Neutrophil (primary cell): Measurements from ENCODE around the gene C1orf105.

Experiments used
- H3K27ac ChIP-seq: fragments of 200-600 bp; sonication (generic); 2 replicates; pipeline ENCODE4 v1.5.1; 2016; ENCODE audit warnings: mild to moderate bottlenecking, moderate library complexity
- H3K27me3 ChIP-seq: fragments of 200-600 bp; sonication (generic); 2 replicates; pipeline ENCODE4 v1.6.0; 2016; ENCODE audit warnings: mild to moderate bottlenecking
- H3K36me3 ChIP-seq: fragments of 200-600 bp; sonication (generic); 2 replicates; pipeline ENCODE4 v1.5.1; 2017
- H3K4me1 ChIP-seq, 2 experiments: fragments of 200-600 bp in 1 of 2; sonication (generic) in 1 of 2; 1 replicate in 1 of 2; 2 replicates in 1 of 2; pipeline versions ENCODE4 v1.5.1 to v1.6.1; 2013 to 2016; ENCODE audit warnings: low read depth in 1 of 2, low read length in 1 of 2, mild to moderate bottlenecking in 1 of 2, moderate library complexity in 1 of 2; ENCODE audit not compliant: control insufficient read depth in 1 of 2, insufficient read depth in 1 of 2
- H3K4me3 ChIP-seq, 2 experiments: fragments of 200-600 bp in 1 of 2; sonication (generic) in 1 of 2; 1 replicate in 1 of 2; 2 replicates in 1 of 2; pipeline ENCODE4 v1.5.1; 2013 to 2016; ENCODE audit warnings: low read depth in 1 of 2, low read length in 1 of 2, mild to moderate bottlenecking in 1 of 2, moderate library complexity in 1 of 2
- H3K9me3 ChIP-seq: fragments of 200-600 bp; sonication (generic); 2 replicates; pipeline ENCODE4 v1.5.1; 2016
- CTCF ChIP-seq: fragments of 200-600 bp; sonication (generic); IDR thresholded peaks from 2 replicates; pipeline ENCODE4 v1.5.1; 2016; ENCODE audit warnings: antibody characterized with exemption

Gene C1orf105

GRCh38 chr1:172515436-172515835 lies 95.0 kb downstream of the C1orf105 start:
- Histone ChIP-seq H3K27ac (peak overlapping the region; percentile 66), H3K36me3 (no peaks in the 10 kb centered on the region), H3K4me1 (peaks cover 55 to 78% of the 10 kb centered on the region in 2 experiments), H3K9me3 (no peaks in the 10 kb centered on the region), H3K4me3 (no peak overlapping the region), H3K27me3 (no peaks in the 10 kb centered on the region)
- no peak for TF ChIP-seq CTCF

- TF ChIP-seq CTCF, result no peak
- Histone ChIP-seq H3K27me3 (no peaks in the 10 kb centered on the region), H3K4me1 (peaks cover 55 to 73% of the 10 kb centered on the region in 2 experiments), H3K27ac (peak overlapping the region; percentile 66), H3K4me3 (no peak overlapping the region), H3K9me3 (no peaks in the 10 kb centered on the region), H3K36me3 (no peaks in the 10 kb centered on the region)
Measured at GRCh38 chr1:172515927-172516326, 95.4 kb downstream of the C1orf105 start.

- Histone ChIP-seq H3K4me3 (no peak overlapping the region), H3K27ac (no peak overlapping the region), H3K36me3 (no peaks in the 10 kb centered on the region), H3K4me1 (peaks cover 49 to 62% of the 10 kb centered on the region in 2 experiments), H3K27me3 (no peaks in the 10 kb centered on the region), H3K9me3 (no peaks in the 10 kb centered on the region)
- no peak for TF ChIP-seq CTCF
Measured at GRCh38 chr1:172517081-172517480, 96.6 kb downstream of the C1orf105 start.

- Histone ChIP-seq H3K4me3 (no peak overlapping the region), H3K36me3 (no peaks in the 10 kb centered on the region), H3K9me3 (no peaks in the 10 kb centered on the region), H3K27me3 (no peaks in the 10 kb centered on the region), H3K4me1 (peaks cover 44 to 57% of the 10 kb centered on the region in 2 experiments), H3K27ac (no peak overlapping the region)
- TF ChIP-seq CTCF, result no peak
Measured at GRCh38 chr1:172517545-172517944, 97.1 kb downstream of the C1orf105 start.
